AG04449 (cell line): ENCODE data around the gene MLKL.

Experiments
- CTCF ChIA-PET: fragments of 350-600 bp; formaldehyde crosslinking; extraction: SDS; loops from one replicate; lab custom pipeline; 2021; ENCODE audit warnings: antibody characterized with exemption; lab: Yijun Ruan, JAX
- POLR2A ChIA-PET: fragments of 400-600, 350-600 bp; formaldehyde crosslinking; extraction: SDS; loops from one replicate; lab custom pipeline; 2020; ENCODE audit warnings: antibody characterized with exemption, inconsistent platforms; lab: Yijun Ruan, JAX
- DNase-seq: peaks from one replicate; pipeline ENCODE4 v3.0.0-alpha.2; 2010; ENCODE audit warnings: low read depth, low spot score
- H3K4me3 ChIP-seq: 2 replicates; pipeline ENCODE4 v1.5.1; 2011; ENCODE audit warnings: low read depth, mild to moderate bottlenecking, control low read depth, low read length
- CTCF ChIP-seq: IDR thresholded peaks from one replicate; pipeline ENCODE4 v1.5.1; 2011; ENCODE audit warnings: mild to moderate bottlenecking, moderate library complexity, low read length, control low read depth, inconsistent platforms; ENCODE audit not compliant: insufficient read depth; ENCODE audit errors: missing control alignments

The MLKL gene

GRCh38 chr16:74699666-74700065 lies 996 bp downstream of the MLKL start:
- TF ChIP-seq CTCF: no peak
- ChIA-PET POLR2A (no interaction called here), CTCF (interaction anchor here (0.7 to 8.8 kb wide), 8 partner anchors 9 to 412 kb away, joined by 3 to 68 read pairs (median 5); no protein-coding TSS in a partner anchor)
- peak overlapping the region; percentile 80 for H3K4me3 ChIP-seq
- no peak for DNase-seq

GRCh38 chr16:74698222-74698621 lies 2.4 kb downstream of the MLKL start:
- POLR2A ChIA-PET: no interaction called here
- no peak for DNase-seq
- CTCF ChIA-PET: interaction anchor here (2.8 to 8.8 kb wide), 3 partner anchors 10 to 165 kb away, joined by 11 to 68 read pairs (median 59); no protein-coding TSS in a partner anchor
- no peak for TF ChIP-seq CTCF
- no peak overlapping the region for H3K4me3 ChIP-seq

GRCh38 chr16:74695450-74696422 lies 4.9 kb downstream of the MLKL start:
- CTCF ChIA-PET: interaction anchor here (1.0 to 8.8 kb wide), 4 partner anchors 11 to 415 kb away, joined by 3 to 68 read pairs (median 31); no protein-coding TSS in a partner anchor
- POLR2A ChIA-PET: interaction anchor here (0.6 kb wide), 1 partner anchor 29 kb away, joined by 3 read pairs; the partner anchor contains the start of gene RFWD3
- TF ChIP-seq CTCF: no peak
- peak overlapping the region; percentile 43 for H3K4me3 ChIP-seq
- DNase-seq: peak; percentile 70

GRCh38 chr16:74691093-74691855 lies 9.4 kb downstream of the MLKL start:
- DNase-seq: no peak
- no peak for TF ChIP-seq CTCF
- H3K4me3 ChIP-seq: no peak overlapping the region
- CTCF ChIA-PET: interaction anchor here (0.6 to 0.9 kb wide), 2 partner anchors 10 to 11 kb away, joined by 3 read pairs; partner anchors contain the start of gene MLKL
- POLR2A ChIA-PET: no interaction called here

GRCh38 chr16:74682556-74682955 lies 18.1 kb downstream of the MLKL start:
- POLR2A ChIA-PET: no interaction called here
- DNase-seq: no peak
- CTCF ChIA-PET: no interaction called here

More at GRCh38 chr16:74682556-74682955, 18.1 kb downstream of the MLKL start:
- no peak for TF ChIP-seq CTCF
- H3K4me3 ChIP-seq: no peak overlapping the region
